TTC549 (cell line): ENCODE measurements around the gene TMEM273.

Experiments
- FAIRE-seq: peaks from 2 replicates; lab custom pipeline; 2012; peaks lifted over from hg19 to GRCh38; lab: Jason Lieb, UNC

Gene TMEM273

DNA sequence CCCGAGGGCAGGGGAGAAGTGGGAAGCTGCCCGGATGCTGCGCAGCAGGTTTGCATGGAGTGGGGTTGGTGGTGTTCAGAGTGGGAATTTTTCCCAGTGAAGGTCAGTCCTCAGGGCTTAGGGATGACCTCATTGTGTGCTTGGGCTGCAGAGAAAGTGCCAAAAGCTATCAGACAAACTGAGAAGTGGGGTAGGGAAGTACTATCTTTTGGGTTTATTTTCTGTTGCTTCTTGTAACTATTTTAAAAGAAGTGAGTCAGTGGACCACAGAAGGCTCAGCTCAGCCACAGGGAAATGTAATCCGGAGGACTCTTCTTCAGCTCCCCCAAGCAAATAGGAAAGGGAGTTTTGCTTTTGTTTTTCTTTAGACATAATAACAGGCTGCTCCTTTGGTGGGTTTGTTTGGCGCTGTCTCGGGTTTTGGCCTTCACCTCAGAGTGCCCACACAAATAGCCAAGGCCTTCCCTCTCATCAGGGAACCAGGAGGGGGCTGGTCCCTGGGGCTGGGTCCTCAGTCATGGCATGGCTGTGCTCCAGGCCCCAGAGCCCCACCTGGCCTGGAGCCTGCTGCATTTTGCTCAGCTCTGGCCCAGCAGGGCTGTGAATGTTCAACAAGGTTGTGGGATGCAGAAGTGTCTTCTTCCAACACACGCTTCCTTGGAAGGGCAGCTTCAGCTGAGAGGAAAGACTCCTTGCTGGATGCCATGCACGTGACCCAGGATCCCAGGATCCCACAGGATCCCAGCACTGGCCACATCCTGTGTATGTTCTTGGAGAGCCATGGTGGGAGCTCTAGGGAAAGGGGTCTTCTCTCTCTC is 49.0 kb downstream of the TMEM273 start:
- FAIRE-seq: no peak

DNA sequence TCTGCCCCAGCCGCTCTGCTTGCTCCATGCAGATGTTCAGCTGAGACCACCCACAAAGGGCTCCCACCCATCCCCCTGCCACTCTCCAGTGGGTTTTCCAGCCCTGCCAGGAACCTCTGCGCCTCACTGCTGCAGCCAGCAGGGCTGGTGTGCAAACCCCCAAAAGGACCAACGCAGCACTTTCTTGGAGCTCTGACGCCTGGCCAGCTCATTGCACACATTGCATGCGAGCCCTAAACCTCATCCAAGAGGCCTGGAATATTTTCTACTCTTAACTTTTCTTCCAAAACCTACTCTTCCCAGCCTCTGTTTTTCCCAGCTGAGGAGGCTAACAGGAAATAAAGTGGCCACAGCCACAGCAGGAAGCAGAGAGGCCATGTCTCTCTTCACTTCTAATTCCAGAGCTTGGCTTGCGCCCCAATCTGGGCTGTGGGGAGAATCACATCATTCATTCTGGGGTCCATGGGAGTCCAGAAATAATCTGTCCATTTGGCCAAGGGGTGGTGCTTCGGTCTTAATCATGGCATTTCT is 49.8 kb downstream of the TMEM273 start:
- no peak for FAIRE-seq

DNA sequence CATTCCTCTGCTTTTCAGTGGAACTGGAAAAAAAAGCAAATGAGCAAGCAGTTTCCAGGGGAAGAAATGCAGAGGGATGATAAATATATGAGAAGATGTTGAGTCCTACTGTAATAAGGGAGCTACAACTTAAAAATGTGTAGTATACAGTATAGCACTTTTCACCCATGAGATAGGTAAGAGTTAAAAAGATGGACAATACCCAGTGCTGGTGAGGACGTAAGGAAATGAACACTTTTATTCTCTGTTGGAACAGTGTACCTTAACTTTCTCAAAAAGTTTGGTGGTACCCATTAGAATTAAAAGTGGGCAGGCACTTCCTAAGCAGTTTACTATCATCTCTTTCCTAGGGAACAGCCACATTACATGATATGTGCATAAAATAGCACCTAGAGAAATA is 51.7 kb downstream of the TMEM273 start:
- FAIRE-seq: no peak

GRCh38 chr10:49135575-49136313 is 52.4 kb downstream of the TMEM273 start:
- FAIRE-seq: no peak

- FAIRE-seq: no peak
Observed at GRCh38 chr10:49134327-49134726, 53.9 kb downstream of the TMEM273 start.

DNA sequence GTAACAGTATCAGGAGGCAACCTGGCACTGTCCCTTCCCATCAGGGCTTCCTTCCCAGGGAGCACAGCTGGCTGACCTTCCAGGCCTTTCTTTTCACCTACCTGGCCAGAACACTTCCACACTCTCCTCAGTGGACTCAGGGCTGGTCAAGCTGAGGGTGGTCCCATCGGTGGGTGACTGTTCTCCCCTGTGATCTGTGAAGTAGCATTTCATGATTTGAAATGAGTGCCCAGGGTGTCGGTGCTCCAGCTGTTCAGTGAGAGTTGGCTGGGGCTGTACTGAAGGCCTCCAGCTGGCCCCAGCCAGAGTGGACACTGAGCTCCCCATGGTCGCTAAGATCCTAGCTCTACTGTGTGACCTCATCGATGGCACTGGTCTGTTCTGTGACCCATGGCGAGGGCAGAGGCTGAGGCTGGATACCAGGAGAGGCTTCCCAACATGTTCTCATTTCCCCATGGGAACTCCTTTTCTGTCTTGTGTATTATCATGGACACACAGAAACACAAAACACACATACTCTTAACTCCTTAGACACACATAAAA is 54.4 kb downstream of the TMEM273 start, which contains the start of gene FAM170B:
TSS of gene FAM170B (minus strand) at position 316 of the 543 bp plus-strand sequence. CDS start at position 213, 103 bp downstream.
- FAIRE-seq: no peak

DNA sequence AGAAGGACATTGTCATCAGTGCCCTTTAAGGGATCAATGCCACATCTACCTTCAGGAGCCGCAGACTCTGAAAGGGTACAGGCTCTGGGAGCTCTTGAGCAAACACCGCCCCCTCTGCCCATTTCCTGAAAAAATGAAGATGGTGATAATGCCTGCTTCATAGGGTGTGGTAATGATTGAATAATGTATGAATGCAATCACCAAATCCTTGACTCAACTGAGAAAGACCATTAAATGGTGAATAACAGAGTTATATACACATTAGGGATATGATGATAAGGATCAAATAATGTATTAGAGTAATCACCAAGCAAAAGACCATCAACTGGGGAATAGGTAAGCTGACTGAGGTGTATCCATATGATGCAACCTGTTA is 55.8 kb downstream of the TMEM273 start:
- FAIRE-seq: no peak

DNA sequence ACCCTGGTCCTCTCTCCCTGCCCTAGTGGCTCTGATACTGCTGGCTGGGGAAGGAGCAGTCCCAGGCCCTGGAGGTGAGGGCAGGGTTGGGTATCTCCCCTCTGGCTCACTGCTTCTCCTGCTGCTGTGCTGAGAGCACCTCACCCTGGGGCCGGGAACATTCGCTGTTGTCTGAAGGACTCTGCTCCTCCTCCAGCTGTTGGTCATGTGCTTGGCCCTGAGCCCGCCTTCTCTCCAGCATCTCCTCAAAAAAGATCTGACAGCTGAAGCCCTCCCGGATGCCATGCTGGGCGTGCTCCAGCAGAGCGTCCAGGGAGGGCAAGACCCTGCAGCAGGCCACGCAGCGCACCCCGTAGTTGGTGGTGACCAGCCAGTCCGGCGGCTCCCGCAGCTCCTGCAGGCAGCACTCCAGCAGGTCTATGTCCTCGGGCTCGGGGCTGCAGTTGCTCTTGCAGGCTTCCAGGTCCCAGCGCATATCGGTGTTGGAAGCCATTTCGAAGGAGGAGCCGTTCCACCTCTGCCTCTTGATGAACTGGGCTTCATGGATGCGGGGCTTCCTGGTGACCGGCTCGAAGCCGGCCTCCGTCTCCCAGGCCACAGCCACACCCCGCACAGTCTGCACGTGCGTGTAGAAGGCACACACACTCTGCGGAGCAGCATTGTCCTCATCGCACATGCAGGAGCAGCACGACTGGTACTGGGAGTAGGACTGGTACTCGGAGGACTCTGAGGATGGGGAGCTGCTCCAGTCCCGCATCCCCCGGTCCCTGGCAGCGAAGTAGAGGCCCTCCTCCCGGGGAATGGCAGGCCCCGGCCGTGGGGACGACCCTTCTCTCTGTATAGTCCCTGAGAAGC is 56.5 kb downstream of the TMEM273 start:
- no peak for FAIRE-seq

- no peak for FAIRE-seq
Observed at GRCh38 chr10:49129376-49129775, 58.8 kb downstream of the TMEM273 start.

DNA sequence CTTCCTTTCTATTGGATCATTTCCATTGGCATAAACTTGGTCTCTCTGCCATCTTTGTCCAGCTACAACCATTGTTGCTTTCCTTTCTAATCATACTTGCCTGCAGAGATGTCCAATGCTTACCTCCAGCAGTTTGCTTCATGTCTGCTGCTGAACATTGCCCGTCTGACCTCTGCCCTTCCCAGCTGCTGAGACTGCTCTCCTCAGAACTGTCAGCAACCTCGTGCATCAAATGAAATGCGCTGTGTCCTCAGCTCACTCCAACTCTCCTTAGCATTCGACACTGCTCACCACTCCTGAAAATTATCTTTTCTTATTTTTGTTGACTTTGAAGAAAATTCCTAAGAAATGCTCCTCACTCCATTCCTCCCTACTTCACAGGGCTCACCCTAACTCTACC is 59.3 kb downstream of the TMEM273 start:
- FAIRE-seq: no peak

DNA sequence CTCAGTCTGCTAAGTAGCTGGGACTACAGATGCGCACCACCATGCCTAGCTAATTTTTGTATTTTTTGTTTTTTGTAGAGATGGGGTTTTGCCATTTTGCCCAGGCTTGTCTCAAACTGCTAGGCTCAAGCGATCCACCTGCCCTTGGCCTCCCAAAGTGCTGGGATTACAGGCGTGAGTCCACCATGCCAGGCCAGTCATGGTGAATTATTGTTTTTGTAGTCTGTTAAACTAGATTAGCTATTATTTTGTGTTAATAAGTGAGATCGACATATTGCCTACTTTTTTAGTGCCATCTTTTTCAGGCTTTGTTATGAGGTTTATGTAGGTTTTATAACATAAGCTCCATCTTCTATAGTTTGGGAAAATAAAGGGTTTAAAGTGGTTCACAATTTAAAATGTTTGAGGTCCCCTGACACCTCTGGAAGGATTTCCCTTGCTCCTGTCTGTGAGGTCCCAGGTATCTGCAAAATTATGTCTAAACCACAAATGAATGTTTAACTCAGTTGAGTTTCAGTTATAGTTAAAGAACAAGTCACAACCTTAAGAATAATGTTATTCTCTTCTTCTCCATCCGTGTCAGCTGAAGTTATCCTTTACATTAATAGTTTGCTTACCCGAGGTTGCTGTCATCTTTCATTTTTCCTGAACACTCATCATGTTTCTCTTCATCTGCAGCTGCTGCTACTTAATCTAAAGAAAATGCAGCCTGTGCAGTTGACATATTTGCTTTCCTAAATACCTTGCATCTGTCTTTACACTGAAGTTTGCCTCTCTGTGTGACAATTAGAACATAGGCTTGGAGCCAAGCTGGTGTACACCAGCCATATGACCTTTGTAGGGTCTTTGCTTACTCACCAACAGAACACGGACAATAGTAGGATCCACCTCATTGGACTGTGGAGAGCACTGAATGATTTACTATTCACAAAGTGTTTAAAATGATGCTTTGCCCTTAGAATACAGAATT is 63.9 kb downstream of the TMEM273 start:
- FAIRE-seq: no peak

DNA sequence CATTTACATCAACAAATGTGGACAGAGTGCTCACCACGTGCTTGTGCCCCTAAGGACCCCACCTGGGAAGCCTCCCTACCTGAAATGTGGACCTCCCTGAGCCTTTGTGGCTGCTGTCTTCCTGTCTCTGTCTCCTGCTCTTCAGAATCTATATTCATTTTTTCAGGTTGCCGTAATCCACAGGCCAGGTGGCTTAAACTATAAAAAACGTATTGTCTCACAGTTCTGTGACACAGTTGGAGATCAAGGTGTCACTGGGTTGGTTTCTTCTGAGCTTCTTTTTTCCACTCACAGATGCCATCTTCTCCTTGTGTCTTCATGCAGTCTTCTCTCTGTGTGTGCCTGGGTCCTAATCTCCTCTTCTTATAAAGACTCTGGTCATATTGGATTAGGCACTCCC is 67.3 kb downstream of the TMEM273 start:
- FAIRE-seq: no peak

GRCh38 chr10:49119746-49120145 is 68.4 kb downstream of the TMEM273 start:
- no peak for FAIRE-seq

DNA sequence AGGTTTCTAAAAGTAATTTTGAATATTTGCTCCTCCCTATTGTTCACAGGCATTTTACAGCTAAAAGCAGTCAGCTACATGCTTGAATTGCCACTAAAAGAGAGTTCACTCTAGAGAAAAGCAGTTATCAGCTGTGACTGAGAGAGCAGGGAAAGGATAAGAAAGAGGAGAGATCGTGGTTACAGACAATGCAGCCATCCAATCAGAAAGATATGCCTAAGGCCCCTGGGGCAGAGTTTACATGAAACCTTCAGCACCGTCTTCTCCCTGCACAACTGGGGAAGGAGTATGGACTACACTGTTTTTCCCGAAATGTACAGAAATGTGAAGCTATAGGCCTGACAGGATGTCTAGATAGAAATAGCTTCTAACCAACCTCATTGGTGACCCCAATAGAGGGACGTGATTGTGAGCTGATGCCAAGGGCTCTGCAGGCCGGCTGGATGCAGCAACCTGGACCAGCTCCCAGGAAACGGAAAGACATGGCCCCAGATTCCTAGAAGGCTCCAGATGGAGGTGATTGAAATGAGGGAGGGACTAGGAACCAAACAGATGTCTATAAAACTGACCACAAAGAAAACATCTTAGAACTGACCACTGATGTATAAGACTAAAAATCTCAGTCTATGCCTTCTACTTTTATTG is 69.6 kb downstream of the TMEM273 start:
- no peak for FAIRE-seq

DNA sequence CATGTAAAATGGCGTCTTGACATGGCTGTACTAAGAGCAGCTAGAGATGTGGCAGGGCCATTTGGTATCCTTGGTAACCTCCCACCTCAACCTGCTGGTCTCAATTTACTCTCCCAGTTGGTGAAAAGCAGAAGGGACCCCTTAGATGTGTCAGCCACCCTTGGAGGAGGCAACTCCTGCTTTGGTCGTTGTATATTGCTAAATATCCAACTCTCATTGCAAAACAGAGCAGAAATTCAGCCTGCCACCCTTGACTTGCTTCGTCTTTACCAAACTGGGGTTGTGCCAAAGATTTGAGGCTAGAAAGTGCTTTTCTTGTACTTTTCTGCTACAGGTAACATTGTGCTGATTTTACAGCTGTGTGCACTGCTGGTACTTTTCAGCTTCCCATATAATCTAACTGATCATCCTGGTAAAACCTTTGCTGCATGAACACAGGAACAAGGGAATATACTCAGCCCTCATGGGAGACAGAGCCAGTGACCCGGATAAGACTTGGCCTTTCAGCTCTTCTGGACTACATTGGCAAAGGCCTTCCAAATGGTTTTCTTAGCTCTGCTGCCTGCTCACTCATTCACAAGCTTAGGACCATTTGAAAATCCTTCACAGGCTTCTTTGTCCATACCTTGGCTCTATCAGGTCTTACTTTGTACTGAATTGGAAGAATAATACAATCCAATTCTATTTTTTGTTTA is 70.7 kb downstream of the TMEM273 start:
- no peak for FAIRE-seq

- no peak for FAIRE-seq
Observed at GRCh38 chr10:49116509-49117375, 71.4 kb downstream of the TMEM273 start.

DNA sequence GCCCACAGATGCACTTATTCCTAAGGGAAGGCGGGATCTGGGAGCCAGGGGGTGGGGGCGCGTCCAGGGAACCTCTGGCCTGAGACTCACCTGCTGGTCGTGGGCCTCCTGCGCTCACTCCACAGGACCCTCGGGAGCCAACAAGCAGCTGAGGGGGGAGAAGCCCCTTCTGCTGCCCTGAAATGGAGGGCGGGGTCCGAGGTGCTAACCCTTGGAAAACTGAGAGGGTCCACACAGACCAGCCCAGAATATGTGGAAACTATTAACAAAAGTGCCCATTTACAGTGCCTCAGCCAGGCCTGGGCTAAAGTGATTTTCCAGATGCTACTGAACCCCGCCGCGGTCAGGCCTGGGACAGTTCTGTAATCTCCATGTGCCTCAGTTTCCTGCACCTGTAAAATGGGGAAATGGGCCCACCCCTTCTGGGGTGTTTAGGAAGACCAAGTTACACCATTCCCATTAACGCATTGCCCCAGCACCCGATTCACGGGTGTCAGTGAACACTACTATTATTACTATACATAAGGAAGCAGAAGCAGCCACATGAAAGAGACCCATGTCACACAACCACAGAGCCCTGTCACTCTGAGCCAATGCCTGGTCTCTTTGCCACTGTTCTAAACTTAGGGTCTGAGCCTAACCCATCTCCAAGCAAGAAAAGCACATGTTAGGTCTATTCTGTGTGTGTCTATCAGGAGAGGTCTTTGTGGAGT is 72.2 kb downstream of the TMEM273 start:
- FAIRE-seq: no peak
